Measurements from ENCODE around the gene RNF148.

GRCh38 chr7:122691569-122692235 lies 11.0 kb downstream of the RNF148 start:
- TF ChIP-seq, protein P1, sequence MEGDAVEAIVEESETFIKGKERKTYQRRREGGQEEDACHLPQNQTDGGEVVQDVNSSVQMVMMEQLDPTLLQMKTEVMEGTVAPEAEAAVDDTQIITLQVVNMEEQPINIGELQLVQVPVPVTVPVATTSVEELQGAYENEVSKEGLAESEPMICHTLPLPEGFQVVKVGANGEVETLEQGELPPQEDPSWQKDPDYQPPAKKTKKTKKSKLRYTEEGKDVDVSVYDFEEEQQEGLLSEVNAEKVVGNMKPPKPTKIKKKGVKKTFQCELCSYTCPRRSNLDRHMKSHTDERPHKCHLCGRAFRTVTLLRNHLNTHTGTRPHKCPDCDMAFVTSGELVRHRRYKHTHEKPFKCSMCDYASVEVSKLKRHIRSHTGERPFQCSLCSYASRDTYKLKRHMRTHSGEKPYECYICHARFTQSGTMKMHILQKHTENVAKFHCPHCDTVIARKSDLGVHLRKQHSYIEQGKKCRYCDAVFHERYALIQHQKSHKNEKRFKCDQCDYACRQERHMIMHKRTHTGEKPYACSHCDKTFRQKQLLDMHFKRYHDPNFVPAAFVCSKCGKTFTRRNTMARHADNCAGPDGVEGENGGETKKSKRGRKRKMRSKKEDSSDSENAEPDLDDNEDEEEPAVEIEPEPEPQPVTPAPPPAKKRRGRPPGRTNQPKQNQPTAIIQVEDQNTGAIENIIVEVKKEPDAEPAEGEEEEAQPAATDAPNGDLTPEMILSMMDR (IDR thresholded peaks at IDR 0.05; ENCODE audit: insufficient read depth, low read length): no peak
- no peak for TF ChIP-seq POLR2AphosphoS5 (IDR thresholded peaks at IDR 0.05; ENCODE audit: low read depth)

Measured in HL-60 (cell line).